NCI-H1092 (cell line): Measurements from ENCODE around the gene ILF3.
"Not testable (repeated sequence)": the region's sequence is repeated elsewhere in the genome, so short reads cannot be mapped to it uniquely, and the experiment has no call there.

Experiments
- DNase-seq: peaks from one replicate; lab custom pipeline; 2025; lab: John Stamatoyannopoulos, UW

Gene ILF3

GRCh38 chr19:10642473-10643171 lies 11.5 kb upstream of the ILF3 start:
- no peak for DNase-seq

GRCh38 chr19:10643172-10643967 lies 10.8 kb upstream of the ILF3 start:
- DNase-seq, result no peak

- DNase-seq, result no peak
Observed at GRCh38 chr19:10643968-10644259, 10.2 kb upstream of the ILF3 start.

- DNase-seq, result peak; percentile 49
Observed at GRCh38 chr19:10644260-10645007, 9.7 kb upstream of the ILF3 start.

GRCh38 chr19:10646456-10647159 lies 7.5 kb upstream of the ILF3 start:
- no peak for DNase-seq

- no peak for DNase-seq
Observed at GRCh38 chr19:10648360-10648759, 5.8 kb upstream of the ILF3 start.

GRCh38 chr19:10651851-10652250 lies 2.3 kb upstream of the ILF3 start:
- DNase-seq, result no peak

GRCh38 chr19:10653482-10653731 lies 739 bp upstream of the ILF3 start:
- DNase-seq, result no peak

- peak; percentile 75 for DNase-seq
Observed at GRCh38 chr19:10654610-10655456, 687 bp downstream of the ILF3 start.

- DNase-seq, result no peak
Observed at GRCh38 chr19:10655457-10656312, 1.5 kb downstream of the ILF3 start.

- no peak for DNase-seq
Observed at GRCh38 chr19:10660346-10660745, 6.2 kb downstream of the ILF3 start.

GRCh38 chr19:10661946-10662345 lies 7.8 kb downstream of the ILF3 start:
- no peak for DNase-seq

- DNase-seq, result no peak
Observed at GRCh38 chr19:10662384-10663251, 8.5 kb downstream of the ILF3 start.

- DNase-seq, result not testable (repeated sequence)
Observed at GRCh38 chr19:10663252-10663563, 9.1 kb downstream of the ILF3 start.

- DNase-seq, result no peak
Observed at GRCh38 chr19:10667867-10668266, 13.7 kb downstream of the ILF3 start.

GRCh38 chr19:10669246-10669645 lies 15.1 kb downstream of the ILF3 start:
- DNase-seq, result no peak

GRCh38 chr19:10670182-10670581 lies 16.0 kb downstream of the ILF3 start:
- no peak for DNase-seq

- no peak for DNase-seq
Observed at GRCh38 chr19:10670876-10671804, 17.0 kb downstream of the ILF3 start.

GRCh38 chr19:10671922-10672321 lies 17.8 kb downstream of the ILF3 start:
- not testable (repeated sequence) for DNase-seq
